Calu3 (cell line): ENCODE results near the gene TRPV6. TPM values are rescaled to one million over a fixed set of nuclear protein-coding genes. Genes with fewer than 3 reads are reported as not detected.

Experiments
- BruUV-seq: library from RNA; stranded (reverse); fragments of 400-500 nt; replicated peaks from 2 replicates; lab custom pipeline; 2021; lab: Mats Ljungman, UMichigan
- CTCF ChIA-PET: fragments of 300-600 bp; sonication (Branson Sonifier 250); formaldehyde crosslinking; loops from one replicate; lab custom pipeline; 2022; ENCODE audit warnings: antibody characterized with exemption; lab: Charles Lee
- DNase-seq: peaks from one replicate; pipeline ENCODE4 v3.0.0; 2022
- H3K27ac Mint-ChIP-seq: one replicate; pipeline ENCODE4 v1.8.0; 2022; ENCODE audit warnings: mixed read lengths; ENCODE audit not compliant: unreplicated experiment
- H3K27me3 Mint-ChIP-seq: one replicate; pipeline ENCODE4 v1.8.0; 2022; ENCODE audit warnings: mixed read lengths; ENCODE audit not compliant: unreplicated experiment
- H3K36me3 Mint-ChIP-seq: one replicate; pipeline ENCODE4 v1.8.0; 2022; ENCODE audit warnings: mild to moderate bottlenecking, moderate library complexity, mixed read lengths; ENCODE audit not compliant: insufficient read depth, unreplicated experiment
- H3K4me1 Mint-ChIP-seq: one replicate; pipeline ENCODE4 v1.8.0; 2022; ENCODE audit warnings: mild to moderate bottlenecking, low read depth, mixed read lengths; ENCODE audit not compliant: unreplicated experiment
- H3K4me3 Mint-ChIP-seq: one replicate; pipeline ENCODE4 v1.8.0; 2022; ENCODE audit warnings: mild to moderate bottlenecking, low read depth, moderate library complexity, mixed read lengths; ENCODE audit not compliant: unreplicated experiment
- H3K9me3 Mint-ChIP-seq: one replicate; pipeline ENCODE4 v1.8.0; 2022; ENCODE audit warnings: low read depth, mixed read lengths; ENCODE audit not compliant: unreplicated experiment
- intact Hi-C: fragments of 100-400 bp; cut with micrococcal nuclease; formaldehyde crosslinking; loops from one replicate; pipeline ENCODE4 v1.10.0; 2022; ENCODE audit not compliant: unreplicated experiment
- total RNA-seq: library from RNA; stranded (reverse); gene quantifications from 2 replicates; pipeline ENCODE4 v1.2.3, GENCODE V29; 2022
- TF ChIP-seq, protein P1 (sequence below): fragments of 200-600 bp; IDR thresholded peaks from one replicate; pipeline ENCODE4 v1.8.0; 2022; ENCODE audit warnings: antibody characterized with exemption; ENCODE audit not compliant: unreplicated experiment

The TRPV6 gene
- total RNA-seq, 1 experiment from 2014 or later, result 1.7 TPM

GRCh38 chr7:142904128-142904527 lies 18.6 kb upstream of the TRPV6 start:
- BruUV-seq, result no TSS peak
- no peak for DNase-seq
- Mint-ChIP-seq H3K4me3 (no peak overlapping the region), H3K36me3 (peaks cover 2% of the 10 kb centered on the region), H3K27me3 (no peaks in the 10 kb centered on the region), H3K27ac (no peak overlapping the region), H3K4me1 (peaks cover 21% of the 10 kb centered on the region), H3K9me3 (no peaks in the 10 kb centered on the region)
- intact Hi-C loops, result no loop called here
- CTCF ChIA-PET, result no interaction called here
- TF ChIP-seq, protein P1, sequence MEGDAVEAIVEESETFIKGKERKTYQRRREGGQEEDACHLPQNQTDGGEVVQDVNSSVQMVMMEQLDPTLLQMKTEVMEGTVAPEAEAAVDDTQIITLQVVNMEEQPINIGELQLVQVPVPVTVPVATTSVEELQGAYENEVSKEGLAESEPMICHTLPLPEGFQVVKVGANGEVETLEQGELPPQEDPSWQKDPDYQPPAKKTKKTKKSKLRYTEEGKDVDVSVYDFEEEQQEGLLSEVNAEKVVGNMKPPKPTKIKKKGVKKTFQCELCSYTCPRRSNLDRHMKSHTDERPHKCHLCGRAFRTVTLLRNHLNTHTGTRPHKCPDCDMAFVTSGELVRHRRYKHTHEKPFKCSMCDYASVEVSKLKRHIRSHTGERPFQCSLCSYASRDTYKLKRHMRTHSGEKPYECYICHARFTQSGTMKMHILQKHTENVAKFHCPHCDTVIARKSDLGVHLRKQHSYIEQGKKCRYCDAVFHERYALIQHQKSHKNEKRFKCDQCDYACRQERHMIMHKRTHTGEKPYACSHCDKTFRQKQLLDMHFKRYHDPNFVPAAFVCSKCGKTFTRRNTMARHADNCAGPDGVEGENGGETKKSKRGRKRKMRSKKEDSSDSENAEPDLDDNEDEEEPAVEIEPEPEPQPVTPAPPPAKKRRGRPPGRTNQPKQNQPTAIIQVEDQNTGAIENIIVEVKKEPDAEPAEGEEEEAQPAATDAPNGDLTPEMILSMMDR, result no peak

DNA sequence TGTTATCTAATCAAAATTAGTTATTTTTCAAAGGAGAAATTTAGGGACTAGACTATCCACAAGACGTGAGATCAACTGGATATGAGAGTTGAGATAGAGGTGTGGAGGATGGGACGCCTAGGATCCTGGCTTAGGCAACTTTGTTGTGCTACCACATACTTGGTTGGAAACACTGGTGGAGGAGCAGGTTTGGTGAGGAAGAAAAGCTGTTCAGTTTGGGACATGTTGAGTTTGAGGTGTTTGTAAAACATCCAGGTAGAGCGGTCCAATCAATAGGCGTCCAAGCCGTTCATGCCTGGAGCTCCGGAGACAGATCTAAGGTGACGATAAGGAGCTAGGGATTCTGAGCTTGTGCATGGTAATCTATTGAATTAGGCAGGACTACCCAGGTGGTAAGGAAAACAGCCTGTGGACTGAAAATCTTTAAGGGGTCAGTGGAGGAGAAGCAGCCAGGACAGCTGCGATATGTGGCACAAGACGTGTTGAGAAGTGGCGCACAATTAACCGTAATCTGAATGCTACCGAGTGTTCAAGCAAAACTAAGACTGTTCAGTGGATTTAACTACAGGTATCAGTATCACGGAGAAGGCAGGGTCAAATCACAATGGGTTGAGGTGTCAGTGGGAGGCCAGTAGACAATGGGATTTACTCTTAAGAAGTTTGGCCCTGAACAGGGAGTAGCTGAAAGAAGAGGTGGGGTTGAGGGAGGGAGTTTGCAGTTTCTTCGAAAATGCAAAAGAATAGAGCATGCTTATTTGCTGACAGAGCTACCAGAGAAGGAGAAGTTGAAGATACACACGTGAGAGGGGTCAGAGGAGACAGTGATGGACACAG lies 16.1 kb upstream of the TRPV6 start:
- no peaks in the 10 kb centered on the region for H3K36me3 Mint-ChIP-seq
- CTCF ChIA-PET, result no interaction called here
- no peak overlapping the region for H3K27ac Mint-ChIP-seq
- H3K27me3 Mint-ChIP-seq, result peaks cover 2% of the 10 kb centered on the region
- H3K4me1 Mint-ChIP-seq, result peaks cover 20% of the 10 kb centered on the region
- intact Hi-C loops, result no loop called here
- TF ChIP-seq, protein P1, result no peak
- BruUV-seq, result no TSS peak
- H3K4me3 Mint-ChIP-seq, result no peak overlapping the region
- no peaks in the 10 kb centered on the region for H3K9me3 Mint-ChIP-seq
- DNase-seq, result no peak

GRCh38 chr7:142899661-142900060 lies 14.1 kb upstream of the TRPV6 start:
- H3K4me1 Mint-ChIP-seq, result peaks cover 20% of the 10 kb centered on the region

GRCh38 chr7:142898377-142899170 lies 13.0 kb upstream of the TRPV6 start:
- H3K27ac Mint-ChIP-seq, result no peak overlapping the region

More at GRCh38 chr7:142899661-142900060, 14.1 kb upstream of the TRPV6 start:
- TF ChIP-seq, protein P1, result no peak
- Mint-ChIP-seq H3K27ac (no peak overlapping the region), H3K27me3 (peaks cover 16% of the 10 kb centered on the region), H3K4me3 (no peak overlapping the region), H3K36me3 (no peaks in the 10 kb centered on the region), H3K9me3 (no peaks in the 10 kb centered on the region)
- CTCF ChIA-PET, result interaction anchor here (0.7 to 1.6 kb wide), 3 partner anchors 9 to 1480 kb away, joined by 3 to 6 read pairs (median 3); no protein-coding TSS in a partner anchor
- intact Hi-C loops, result no loop called here
- no TSS peak for BruUV-seq
- DNase-seq, result no peak

More at GRCh38 chr7:142898377-142899170, 13.0 kb upstream of the TRPV6 start:
- intact Hi-C loops, result no loop called here
- no peaks in the 10 kb centered on the region for H3K9me3 Mint-ChIP-seq
- no peaks in the 10 kb centered on the region for H3K36me3 Mint-ChIP-seq
- H3K4me3 Mint-ChIP-seq, result no peak overlapping the region
- CTCF ChIA-PET, result interaction anchor here (1.2 to 1.6 kb wide), 3 partner anchors 12 to 32 kb away, joined by 3 to 6 read pairs (median 4); no protein-coding TSS in a partner anchor
- H3K27me3 Mint-ChIP-seq, result peaks cover 23% of the 10 kb centered on the region
- TF ChIP-seq, protein P1, result no peak
- peaks cover 20% of the 10 kb centered on the region for H3K4me1 Mint-ChIP-seq
- no peak for DNase-seq
- BruUV-seq, result no TSS peak
